NOMO-1 treated with dmso at 0.1 percent for 144 hours (cell line): ENCODE data around the gene DENND6A.

Experiments
- DNase-seq: peaks from one replicate; lab custom pipeline; 2025; ENCODE audit not compliant: unreplicated experiment; lab: John Stamatoyannopoulos, UW

The DENND6A gene

GRCh38 chr3:57582474-57583168, 110.3 kb downstream of the DENND6A start:
- no peak for DNase-seq

GRCh38 chr3:57577801-57578200, 115.1 kb downstream of the DENND6A start:
- DNase-seq = no peak

- no peak for DNase-seq
These were observed 116.8 kb downstream of the DENND6A start for GRCh38 chr3:57575966-57576626.
